Measurements from ENCODE around the gene DCAF8. TPM values are rescaled to one million over a fixed set of nuclear protein-coding genes. Genes with fewer than 3 reads are reported as not detected.

DCAF8 gene
- total and polyA plus RNA-seq, 2 donors (not counting 1 experiment from before 2014, with no cell fraction given): 194 to 266 TPM

- Mint-ChIP-seq H3K4me1 (no peaks in the 10 kb centered on the region), H3K27me3 (no peaks in the 10 kb centered on the region), H3K27ac (no peak overlapping the region), H3K9me3 (ENCODE audit: insufficient read depth) (no peaks in the 10 kb centered on the region), H3K4me3 (no peak overlapping the region)
- no peak for TF ChIP-seq CTCF (IDR thresholded peaks at IDR 0.05)
- no peak for TF ChIP-seq EZH2 (IDR thresholded peaks at IDR 0.05; ENCODE audit: borderline replicate concordance, insufficient read depth, low read depth, low read length, poor library complexity, severe bottlenecking)
- Histone ChIP-seq H4K20me1 (ENCODE audit: control insufficient read depth, insufficient read depth, low read length, poor library complexity, severe bottlenecking) (no peaks in the 10 kb centered on the region), H3K36me3 (replicated peaks in 1 of 2; ENCODE audit: control extremely low read depth in 1 of 2, control insufficient read depth in 1 of 2, extremely low read depth in 1 of 2, insufficient read depth in 2 of 2, low read length in 1 of 2) (peaks cover 28 to 71% of the 10 kb centered on the region in 2 experiments), H3K27ac (ENCODE audit: low read length in 2 of 2) (no peak overlapping the region), H2AFZ (ENCODE audit: insufficient read depth, low read depth, low read length, poor library complexity, severe bottlenecking) (no peak overlapping the region), H3K4me1 (ENCODE audit: control insufficient read depth in 2 of 2, insufficient read depth in 2 of 2, low read length in 2 of 2) (no peaks in the 10 kb centered on the region), H3K4me2 (replicated peaks; ENCODE audit: low read depth, low read length, poor library complexity, severe bottlenecking) (no peak overlapping the region), H3K9me3 (ENCODE audit: control extremely low read depth in 1 of 3, control insufficient read depth in 2 of 3, insufficient read depth in 1 of 3, low read length in 2 of 3) (no peaks in the 10 kb centered on the region), H3K4me3 (ENCODE audit: control extremely low read depth in 1 of 5, extremely low read depth in 1 of 5, insufficient read depth in 1 of 5, low read depth in 2 of 5, low read length in 4 of 5) (no peak overlapping the region), H3K9ac (ENCODE audit: low read length) (no peak overlapping the region), H3K27me3 (replicated peaks in 1 of 4; ENCODE audit: control extremely low read depth in 1 of 4, control insufficient read depth in 3 of 4, insufficient read depth in 4 of 4, low read length in 3 of 4) (no peaks in the 10 kb centered on the region), H3K79me2 (ENCODE audit: control insufficient read depth, insufficient read depth, low read length) (no peaks in the 10 kb centered on the region)
- ChIA-PET CTCF (interaction anchor here (0.7 to 3.6 kb wide), 2 partner anchors 8 to 28 kb away, joined by 3 to 20 read pairs; no protein-coding TSS in a partner anchor), POLR2A (no interaction called here)
- WGBS (ENCODE audit: insufficient coverage): no CpG with 5 or more reads among the region's 7 CpGs
- intact Hi-C loops (cut with micrococcal nuclease): no loop called here
- DNase-seq (no peak), ATAC-seq (ENCODE audit: low read depth) (no peak)
Measured at GRCh38 chr1:160300173-160300572, 37.8 kb upstream of the DCAF8 start.

DNA sequence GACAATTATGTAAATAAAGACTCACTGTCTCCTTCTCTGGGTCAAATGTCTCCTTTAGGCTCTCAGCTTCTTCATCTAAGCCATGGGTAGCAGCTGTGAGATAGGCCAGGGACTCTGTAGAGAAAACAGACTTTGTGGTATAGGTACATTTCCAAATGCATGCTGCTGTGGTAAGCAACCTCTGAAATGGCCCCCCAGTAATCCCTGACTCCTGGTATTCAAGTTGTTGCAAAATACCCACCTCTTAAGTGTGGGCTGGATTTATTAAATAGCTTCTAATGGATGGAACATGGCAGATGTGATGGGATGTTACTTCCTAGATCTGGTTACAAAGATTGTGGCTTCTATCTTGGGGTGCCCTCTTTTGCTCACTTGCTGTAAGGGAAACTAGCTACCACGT is 33.7 kb upstream of the DCAF8 start:
- CTCF ChIA-PET: interaction anchor here (0.7 to 1.6 kb wide), 2 partner anchors 44 to 80 kb away, joined by 3 to 5 read pairs; no protein-coding TSS in a partner anchor
- Mint-ChIP-seq H3K27ac (no peak overlapping the region), H3K4me1 (peaks cover 3% of the 10 kb centered on the region), H3K9me3 (ENCODE audit: insufficient read depth) (no peaks in the 10 kb centered on the region), H3K27me3 (no peaks in the 10 kb centered on the region), H3K4me3 (no peak overlapping the region)
- Histone ChIP-seq H3K9me3 (ENCODE audit: control extremely low read depth in 1 of 3, control insufficient read depth in 2 of 3, insufficient read depth in 1 of 3, low read length in 2 of 3) (no peaks in the 10 kb centered on the region), H3K4me3 (ENCODE audit: control extremely low read depth in 1 of 5, extremely low read depth in 1 of 5, insufficient read depth in 1 of 5, low read depth in 2 of 5, low read length in 4 of 5) (no peak overlapping the region), H3K9ac (ENCODE audit: low read length) (no peak overlapping the region), H3K4me2 (replicated peaks; ENCODE audit: low read depth, low read length, poor library complexity, severe bottlenecking) (no peak overlapping the region), H2AFZ (ENCODE audit: insufficient read depth, low read depth, low read length, poor library complexity, severe bottlenecking) (no peak overlapping the region), H3K79me2 (ENCODE audit: control insufficient read depth, insufficient read depth, low read length) (no peaks in the 10 kb centered on the region), H3K4me1 (ENCODE audit: control insufficient read depth in 2 of 2, insufficient read depth in 2 of 2, low read length in 2 of 2) (no peaks in the 10 kb centered on the region), H3K27ac (ENCODE audit: low read length in 2 of 2) (no peak overlapping the region), H3K27me3 (replicated peaks in 1 of 4; ENCODE audit: control extremely low read depth in 1 of 4, control insufficient read depth in 3 of 4, insufficient read depth in 4 of 4, low read length in 3 of 4) (no peaks in the 10 kb centered on the region), H3K36me3 (replicated peaks in 1 of 2; ENCODE audit: control extremely low read depth in 1 of 2, control insufficient read depth in 1 of 2, extremely low read depth in 1 of 2, insufficient read depth in 2 of 2, low read length in 1 of 2) (peaks cover 31 to 92% of the 10 kb centered on the region in 2 experiments), H4K20me1 (ENCODE audit: control insufficient read depth, insufficient read depth, low read length, poor library complexity, severe bottlenecking) (no peaks in the 10 kb centered on the region)
- POLR2A ChIA-PET: no interaction called here
- TF ChIP-seq CTCF (IDR thresholded peaks at IDR 0.05): no peak
- TF ChIP-seq EZH2 (IDR thresholded peaks at IDR 0.05; ENCODE audit: borderline replicate concordance, insufficient read depth, low read depth, low read length, poor library complexity, severe bottlenecking): no peak
- WGBS (ENCODE audit: insufficient coverage): 100% methylated on average over 1 of the region's 1 CpG
- no peak for ATAC-seq (ENCODE audit: low read depth)
- no peak for DNase-seq
- intact Hi-C loops (cut with micrococcal nuclease): no loop called here
